ENCODE measurements around the gene EGLN1.

EGLN1 gene

DNA sequence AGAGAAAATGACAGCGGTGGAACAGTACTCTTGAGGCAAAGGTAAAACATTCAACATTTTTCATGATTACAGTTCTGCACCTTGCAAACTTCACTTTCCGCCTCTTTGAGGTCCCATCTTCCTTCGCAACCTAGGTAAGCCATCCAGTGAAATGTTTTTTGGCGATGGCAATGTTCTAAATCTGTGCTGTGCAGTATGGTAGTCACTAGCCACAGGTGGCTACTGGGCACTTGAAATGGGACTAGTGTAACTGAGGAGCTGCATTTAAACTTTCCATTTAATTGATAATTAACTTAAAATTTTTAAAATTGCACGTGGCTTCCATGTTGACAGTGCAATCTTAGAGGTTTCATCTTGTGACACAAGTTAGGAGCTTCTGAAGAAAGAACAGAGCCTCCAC, 97.4 kb downstream of the EGLN1 start:
- DNase-seq, result no peak

DNA sequence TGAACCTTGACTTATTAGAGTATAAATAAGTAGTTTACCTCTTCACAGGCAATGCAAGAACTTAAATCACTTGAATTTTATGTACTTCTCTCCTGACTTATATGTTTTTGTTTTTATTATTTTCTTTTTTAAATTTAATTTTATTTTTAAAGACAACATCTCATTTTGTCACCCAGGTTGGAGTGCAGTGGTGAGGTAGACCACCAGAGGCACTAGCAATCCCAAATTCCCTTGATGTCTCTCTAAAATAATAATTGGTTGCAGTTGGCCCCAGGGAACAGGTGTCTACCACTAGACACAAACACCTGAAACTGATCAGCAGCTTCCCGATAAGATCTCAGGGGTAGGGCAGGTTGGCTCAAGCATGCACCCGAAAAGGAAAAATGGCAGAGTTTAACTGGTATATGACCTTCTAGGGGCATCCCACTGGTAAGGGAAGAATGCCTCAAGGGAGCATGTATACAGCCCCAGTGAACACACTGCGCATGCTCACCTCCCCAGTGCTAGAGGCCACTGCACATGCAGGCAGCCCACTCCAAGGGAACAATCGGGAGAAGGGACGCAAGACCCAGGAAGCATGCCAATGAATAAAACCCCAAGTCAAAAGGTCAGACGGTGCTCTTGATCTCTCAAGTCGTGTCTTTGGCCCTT, 99.1 kb downstream of the EGLN1 start:
- DNase-seq, result no peak

DNA sequence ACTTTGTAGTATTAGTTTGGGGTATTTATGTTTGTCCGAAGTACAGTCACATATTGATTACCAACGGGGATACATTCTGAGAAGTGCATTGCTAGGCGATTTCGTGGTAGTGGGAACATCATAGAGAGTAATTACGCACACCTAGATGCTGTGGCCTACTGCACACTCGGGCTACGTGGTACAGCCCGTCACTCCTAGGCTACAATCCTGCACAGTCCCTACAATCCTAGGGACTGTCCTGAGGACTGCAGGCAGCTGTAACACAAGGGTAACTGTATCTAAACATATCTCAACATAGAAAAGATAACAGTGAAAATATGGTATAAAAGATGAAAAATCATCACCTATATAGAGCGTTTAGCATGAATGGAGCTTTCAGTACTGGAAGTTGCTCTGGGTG, 103.0 kb downstream of the EGLN1 start:
- DNase-seq, result no peak

DNA sequence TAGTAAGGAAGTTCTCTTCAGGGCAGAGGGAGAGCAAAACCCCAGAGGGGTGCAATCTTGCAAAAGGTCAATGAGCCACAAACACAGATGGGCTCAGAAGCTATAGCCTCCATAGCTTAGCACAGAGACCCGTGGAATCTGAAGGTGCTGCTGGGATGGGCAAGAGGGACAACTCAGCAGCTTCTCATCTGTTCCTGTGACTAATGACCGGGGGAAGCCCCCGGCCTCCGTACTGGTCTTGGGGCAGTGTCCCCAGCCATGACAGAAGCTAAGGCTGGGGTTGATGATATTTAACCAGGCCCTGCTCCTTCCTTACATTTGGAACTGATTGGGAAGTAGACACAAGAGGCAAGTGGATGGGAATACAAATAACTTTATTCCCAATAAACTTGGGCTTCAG, 103.5 kb downstream of the EGLN1 start:
- DNase-seq, result no peak

DNA sequence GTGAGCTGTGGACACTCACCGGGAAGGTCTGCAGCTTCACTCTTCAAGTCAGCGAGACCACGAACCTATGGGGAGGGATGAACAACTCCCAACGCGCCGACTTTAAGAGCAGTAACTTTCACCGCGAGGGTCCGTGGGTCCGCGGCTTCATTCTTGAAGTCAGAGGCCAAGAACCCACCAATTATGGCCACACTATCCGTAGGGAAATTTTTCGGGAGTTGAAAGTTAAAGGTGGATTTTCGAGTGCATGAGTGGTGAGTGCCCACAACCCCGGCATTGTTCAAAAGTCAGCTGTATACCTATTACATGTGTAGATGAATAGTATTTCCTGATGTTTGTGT, 104.1 kb downstream of the EGLN1 start:
- no peak for DNase-seq

DNA sequence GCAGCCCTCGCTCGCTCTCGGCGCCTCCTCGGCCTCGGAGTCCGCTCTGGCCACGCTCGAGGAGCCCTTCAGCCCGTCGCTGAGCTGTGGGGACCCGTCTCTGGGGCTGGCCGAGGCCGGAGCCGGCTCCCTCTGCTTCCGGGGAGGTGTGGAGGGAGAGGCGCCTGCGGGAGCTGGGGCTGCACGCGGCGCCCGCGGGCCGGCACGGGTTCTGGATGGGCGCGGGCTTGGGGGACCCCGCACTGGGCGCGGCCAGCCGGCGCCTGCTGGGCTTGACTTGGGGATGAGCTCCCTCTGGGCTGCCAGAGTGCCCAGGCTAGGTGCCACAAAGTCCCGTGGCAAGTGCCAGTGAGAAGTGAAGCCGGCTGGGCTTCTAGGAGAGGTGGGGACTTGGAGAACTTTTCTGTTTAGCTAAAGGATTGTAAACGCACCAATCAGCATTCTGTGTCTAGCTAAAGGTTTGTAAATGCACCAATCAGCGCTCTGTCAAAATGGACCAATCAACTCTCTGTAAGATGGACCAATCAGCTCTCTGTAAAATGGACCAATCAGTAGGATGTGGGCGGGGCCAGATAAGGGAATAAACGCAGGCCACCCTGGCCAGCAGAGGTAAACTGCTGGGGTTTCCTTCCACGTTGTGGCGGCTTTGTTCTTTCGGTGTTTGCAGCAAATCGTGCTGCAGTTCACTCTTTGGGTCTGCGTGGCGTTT, 104.6 kb downstream of the EGLN1 start:
- DNase-seq, result no peak

DNA sequence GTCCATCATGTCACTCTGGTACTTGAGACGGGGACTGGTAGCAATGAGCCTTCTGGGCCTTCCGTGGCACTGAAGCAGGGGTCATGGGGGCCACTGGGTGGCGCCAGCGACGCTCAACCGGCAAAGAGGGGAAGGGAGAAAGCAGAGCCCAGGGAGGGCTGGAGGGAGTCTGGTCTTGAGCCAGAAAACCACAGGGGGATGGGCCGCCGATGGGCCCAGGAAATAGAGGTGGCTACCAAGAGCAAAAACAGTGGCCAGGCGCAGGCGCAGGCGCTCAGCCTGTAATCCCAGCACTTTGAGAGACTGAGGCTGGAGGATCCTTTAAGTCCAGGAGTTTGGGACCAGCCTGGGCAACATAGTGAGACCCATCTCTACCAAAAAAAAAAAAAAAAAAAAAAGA, 106.2 kb downstream of the EGLN1 start:
- DNase-seq, result peak in 4 of 6 experiments; percentile 3 to 18 (median 10)

All from stimulated activated naive CD4-positive, alpha-beta T cell (primary cell).